ENCODE results near the gene ACADVL.

ACADVL gene

DNA sequence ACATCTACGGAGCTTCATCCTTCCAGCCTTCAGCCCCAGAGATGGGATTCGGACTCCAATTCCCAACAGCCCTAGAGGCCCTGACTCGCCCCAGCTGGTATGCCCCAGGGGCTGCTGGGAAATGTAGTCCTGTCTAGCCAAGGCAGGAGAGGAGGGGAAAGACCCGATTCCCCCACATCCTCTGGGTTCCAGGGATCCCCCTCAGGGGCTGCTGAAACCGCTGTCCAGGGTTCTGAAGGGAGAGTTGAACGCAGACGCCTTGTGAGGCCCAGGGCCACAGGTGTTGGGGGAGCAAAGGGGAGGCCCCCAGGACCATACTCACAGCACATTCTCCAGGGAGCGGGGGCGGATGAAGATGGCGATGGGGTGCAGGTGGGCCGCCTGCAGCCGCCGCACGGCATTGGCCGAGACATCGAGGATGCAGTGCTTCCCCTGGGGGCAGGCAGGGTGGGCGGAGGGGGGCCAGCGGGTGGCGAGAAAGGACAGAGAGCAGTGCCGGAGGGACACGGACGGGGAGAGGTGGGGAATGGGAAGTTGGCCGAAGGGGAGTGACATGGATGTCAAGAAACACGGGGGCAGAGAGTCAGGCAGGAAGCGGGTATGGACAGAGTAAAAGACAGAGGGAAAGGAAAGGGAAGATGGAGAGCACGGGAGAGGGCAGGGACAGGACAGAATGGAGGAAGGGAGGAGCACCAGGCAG lies 28.0 kb upstream of the ACADVL start:
- no peak for DNase-seq (ENCODE audit: low spot score)

- no peak for DNase-seq (ENCODE audit: low spot score)
Observed at GRCh38 chr17:7192271-7192937, 27.3 kb upstream of the ACADVL start.

- DNase-seq (ENCODE audit: low spot score), result no peak
Observed at GRCh38 chr17:7195971-7196370, 23.8 kb upstream of the ACADVL start.

- DNase-seq (ENCODE audit: low spot score), result no peak
Observed at GRCh38 chr17:7196651-7197401, 22.9 kb upstream of the ACADVL start.

- no peak for DNase-seq (ENCODE audit: low spot score)
Observed at GRCh38 chr17:7203391-7203790, 16.3 kb upstream of the ACADVL start.

GRCh38 chr17:7204336-7204735 lies 15.4 kb upstream of the ACADVL start:
- no peak for DNase-seq (ENCODE audit: low spot score)

- peak; percentile 78 for DNase-seq (ENCODE audit: low spot score)
Observed at GRCh38 chr17:7204828-7205461, 14.8 kb upstream of the ACADVL start.

GRCh38 chr17:7205561-7205960 lies 14.2 kb upstream of the ACADVL start:
- DNase-seq (ENCODE audit: low spot score), result no peak

- no peak for DNase-seq (ENCODE audit: low spot score)
Observed at GRCh38 chr17:7207120-7208001, 12.4 kb upstream of the ACADVL start.

DNA sequence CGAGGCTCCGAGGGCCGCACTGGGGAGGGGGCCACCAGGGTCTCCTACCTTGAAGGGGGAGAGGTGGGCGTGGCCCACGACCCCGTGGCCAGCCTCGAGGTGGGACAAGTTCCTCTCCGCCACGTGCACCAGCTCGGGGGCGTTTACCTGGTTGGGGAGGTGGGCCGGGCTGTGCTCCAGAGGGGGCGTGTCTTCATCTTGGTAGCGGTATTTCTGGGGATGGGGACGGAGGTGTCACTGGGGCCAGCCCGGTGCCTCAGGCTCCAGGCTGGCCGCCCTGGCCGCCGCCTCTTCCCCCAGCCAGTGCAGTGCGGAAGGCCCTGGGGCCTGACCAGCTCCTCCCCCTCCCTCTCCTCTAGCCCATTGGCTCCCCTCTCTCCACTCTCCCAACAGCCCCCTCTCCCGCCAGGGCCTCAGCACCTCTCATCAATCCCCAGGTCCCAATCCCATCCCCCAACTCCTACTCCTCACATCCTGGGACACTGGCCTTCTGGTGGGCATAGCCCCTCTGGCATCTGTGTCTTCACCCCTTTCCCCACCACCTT lies 11.6 kb upstream of the ACADVL start:
- no peak for DNase-seq (ENCODE audit: low spot score)

DNA sequence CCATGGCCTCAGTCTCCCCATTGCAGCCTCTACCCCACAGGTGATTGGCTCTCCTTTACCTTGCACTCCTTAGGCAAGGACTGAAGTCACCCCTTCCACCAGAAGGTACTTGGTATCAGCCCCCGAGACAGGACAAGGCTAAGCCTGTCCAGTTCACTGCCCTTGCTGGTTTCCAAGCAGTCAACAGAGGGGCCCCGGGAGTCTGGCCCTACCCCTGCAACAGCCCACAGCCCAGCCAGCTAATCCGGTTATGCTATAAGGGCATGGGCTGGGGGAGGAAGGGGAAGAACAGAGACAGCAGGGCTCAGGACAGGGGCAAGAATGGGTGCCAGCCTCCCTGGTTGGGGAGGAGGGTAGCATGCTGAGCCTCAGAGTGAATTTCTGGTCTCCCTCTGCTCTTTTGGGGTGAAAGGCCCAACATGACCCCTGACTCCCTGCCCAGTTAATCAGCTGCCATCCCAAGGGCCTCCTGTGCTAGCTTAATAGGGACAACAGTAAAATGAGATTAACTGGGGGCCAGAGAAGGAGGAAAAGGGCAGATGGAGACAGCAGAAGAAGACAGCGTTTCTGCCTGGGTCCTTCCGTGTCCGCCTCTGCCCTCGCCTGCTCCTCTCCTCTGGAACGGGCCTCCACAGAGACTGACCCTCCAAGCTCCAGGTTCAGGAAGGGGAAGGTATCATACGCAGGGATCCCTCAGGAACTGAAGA lies 10.8 kb upstream of the ACADVL start:
- no peak for DNase-seq (ENCODE audit: low spot score)

DNA sequence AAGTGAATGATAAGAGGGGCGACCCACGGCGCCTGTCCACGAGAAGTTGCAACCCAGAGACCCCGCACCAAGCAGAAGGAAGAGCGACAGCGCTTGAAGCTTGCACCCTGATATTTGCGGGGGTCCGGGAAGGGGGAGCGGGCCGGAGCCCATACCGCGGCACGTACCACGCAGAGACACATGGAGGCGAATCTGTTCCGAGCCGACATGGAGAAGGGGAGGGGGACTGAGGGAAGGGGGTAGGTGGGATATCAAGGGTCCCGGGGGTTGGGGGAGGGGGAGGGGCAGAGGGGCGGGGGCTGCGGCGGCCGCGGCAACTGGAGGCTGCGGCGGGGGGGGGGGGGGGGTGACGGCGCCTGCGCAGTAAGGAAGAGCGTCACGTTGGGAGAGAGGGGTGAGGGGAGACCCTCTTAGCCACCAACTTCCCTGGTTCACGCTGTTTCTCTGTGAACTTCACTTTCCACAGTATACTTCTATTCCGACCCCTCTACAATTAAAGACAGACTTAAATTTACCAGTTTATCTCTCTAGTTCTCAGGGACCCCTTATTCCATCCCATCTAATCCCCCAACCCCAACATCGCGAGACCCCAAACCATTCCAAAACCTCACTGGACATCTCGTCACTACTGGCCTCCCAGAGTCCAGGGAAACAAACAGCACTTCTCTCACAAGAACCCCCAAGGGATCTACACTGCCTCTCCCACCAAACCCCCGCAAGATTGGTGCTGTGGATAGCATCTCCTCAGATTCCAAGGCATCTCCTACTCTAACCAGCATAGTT lies 8.1 kb upstream of the ACADVL start:
- DNase-seq (ENCODE audit: low spot score), result no peak

- DNase-seq (ENCODE audit: low spot score), result no peak
Observed at GRCh38 chr17:7213895-7214299, 5.8 kb upstream of the ACADVL start.

- peak; percentile 95 for DNase-seq (ENCODE audit: low spot score)
Observed at GRCh38 chr17:7214300-7215135, 5.2 kb upstream of the ACADVL start.

- DNase-seq (ENCODE audit: low spot score), result no peak
Observed at GRCh38 chr17:7215136-7215638, 4.6 kb upstream of the ACADVL start.

DNA sequence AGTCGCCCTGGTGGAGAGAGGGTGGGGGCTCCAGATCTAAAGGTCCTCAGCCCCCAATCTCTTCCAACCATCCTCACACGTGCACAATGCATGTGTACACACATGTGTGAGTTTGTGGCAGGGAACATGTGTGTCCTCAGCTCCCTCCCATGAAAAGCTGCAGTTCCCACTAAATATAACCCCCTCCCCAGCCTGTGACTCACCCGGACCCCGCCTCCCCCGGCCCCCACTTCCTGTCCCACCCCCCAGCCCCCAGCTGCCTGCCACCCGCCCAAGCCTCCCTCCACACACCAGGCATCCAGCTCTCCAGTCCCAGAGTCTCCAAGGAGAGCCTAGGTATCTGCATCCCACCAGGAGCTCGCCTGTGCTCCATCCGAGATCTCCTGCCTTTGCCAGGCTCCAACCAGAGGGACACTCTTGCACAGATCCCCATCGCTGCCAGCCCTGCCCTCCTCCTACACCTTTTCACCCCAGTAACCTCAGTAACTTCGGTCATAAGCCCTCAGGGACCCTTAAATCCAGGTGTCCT lies 4.0 kb upstream of the ACADVL start:
- DNase-seq (ENCODE audit: low spot score), result no peak

DNA sequence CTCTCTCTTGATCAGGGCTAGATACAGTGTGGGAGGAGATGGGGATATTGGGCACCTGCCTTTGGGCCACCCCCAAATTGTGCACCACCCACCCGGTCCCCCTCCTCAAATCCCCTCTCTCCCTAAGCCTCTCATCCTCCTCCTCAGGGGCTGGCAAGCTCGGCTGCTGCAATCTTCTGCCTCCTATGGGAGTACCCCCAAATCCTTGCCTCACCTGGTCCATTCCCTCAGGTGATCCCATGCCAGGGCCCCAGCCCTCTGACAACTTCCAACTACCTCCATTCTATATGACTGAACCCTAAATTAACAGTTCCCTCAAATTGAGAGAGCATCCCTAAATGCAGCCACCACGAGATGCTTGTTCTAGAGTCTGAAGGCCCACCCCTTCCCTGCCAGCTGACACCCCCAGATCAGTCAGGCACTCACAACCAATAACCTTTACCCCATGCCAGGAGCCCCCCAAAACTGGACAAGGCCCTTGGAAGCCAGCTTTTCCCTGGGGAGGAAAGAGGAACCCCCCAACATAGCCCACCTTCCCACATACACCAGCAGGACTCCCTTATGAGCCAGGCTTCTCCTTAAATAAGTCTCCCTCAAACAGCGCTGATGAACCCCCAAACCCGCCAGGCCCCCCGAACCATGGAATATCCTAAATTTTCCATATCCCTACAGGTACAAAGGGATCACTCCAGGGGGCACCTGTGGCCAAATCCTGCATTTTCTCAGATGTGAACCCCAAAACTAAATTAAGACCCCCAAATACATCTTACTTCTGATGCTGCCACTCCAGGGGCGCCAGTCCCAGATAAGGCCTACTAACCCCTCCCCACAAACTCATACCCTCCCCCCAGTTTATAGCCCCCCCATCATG lies 3.3 kb upstream of the ACADVL start:
- no peak for DNase-seq (ENCODE audit: low spot score)

All from globus pallidus (tissue), 1 donor.